ENCODE results near the gene MAPRE3.

DNA sequence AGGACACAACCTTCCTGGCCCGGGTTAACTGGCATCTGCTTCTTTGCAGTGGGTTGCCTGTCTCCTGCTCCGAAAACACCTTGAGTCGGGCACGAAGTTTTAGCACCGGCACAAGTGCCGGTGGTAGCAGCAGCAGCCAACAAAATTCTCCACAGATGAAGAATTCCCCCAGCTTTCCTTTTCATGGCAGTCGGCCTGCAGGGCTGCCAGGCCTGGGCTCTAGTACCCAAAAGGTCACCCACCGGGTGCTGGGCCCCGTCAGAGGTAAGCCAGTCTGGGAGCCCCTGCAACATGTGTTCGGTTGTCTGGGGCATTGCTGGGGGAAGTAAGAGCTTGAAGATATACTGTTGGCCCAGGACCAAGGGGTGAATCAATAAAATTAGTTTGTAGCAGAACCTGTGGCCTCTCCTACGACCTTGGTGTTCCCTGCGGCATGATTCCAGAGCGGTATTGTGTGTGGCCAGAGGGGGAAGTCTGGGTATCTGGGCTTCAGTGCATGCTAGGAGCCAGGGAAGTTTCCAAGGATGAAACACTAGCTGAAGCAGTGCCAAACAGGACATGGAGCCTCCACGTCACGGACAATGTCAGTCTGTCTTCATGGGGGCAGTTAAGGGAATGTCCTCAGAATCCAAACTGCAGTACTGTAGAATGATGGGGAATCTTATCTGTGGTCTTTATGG, 88.8 kb downstream of the MAPRE3 start:
- TF ChIP-seq, protein P1, sequence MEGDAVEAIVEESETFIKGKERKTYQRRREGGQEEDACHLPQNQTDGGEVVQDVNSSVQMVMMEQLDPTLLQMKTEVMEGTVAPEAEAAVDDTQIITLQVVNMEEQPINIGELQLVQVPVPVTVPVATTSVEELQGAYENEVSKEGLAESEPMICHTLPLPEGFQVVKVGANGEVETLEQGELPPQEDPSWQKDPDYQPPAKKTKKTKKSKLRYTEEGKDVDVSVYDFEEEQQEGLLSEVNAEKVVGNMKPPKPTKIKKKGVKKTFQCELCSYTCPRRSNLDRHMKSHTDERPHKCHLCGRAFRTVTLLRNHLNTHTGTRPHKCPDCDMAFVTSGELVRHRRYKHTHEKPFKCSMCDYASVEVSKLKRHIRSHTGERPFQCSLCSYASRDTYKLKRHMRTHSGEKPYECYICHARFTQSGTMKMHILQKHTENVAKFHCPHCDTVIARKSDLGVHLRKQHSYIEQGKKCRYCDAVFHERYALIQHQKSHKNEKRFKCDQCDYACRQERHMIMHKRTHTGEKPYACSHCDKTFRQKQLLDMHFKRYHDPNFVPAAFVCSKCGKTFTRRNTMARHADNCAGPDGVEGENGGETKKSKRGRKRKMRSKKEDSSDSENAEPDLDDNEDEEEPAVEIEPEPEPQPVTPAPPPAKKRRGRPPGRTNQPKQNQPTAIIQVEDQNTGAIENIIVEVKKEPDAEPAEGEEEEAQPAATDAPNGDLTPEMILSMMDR (IDR thresholded peaks at IDR 0.05 in 8 of 11, conservative IDR thresholded peaks at IDR 0.05 in 3 of 11) = no peak
- TF ChIP-seq POLR2AphosphoS5 (IDR thresholded peaks at IDR 0.05) = peak; percentile 47 to 74 (median 50)
